Measurements from ENCODE around the gene ITIH5.

The ITIH5 gene

GRCh38 chr10:7515439-7515838 is 151.3 kb downstream of the ITIH5 start:
- TF ChIP-seq CTCF (IDR thresholded peaks at IDR 0.05; ENCODE audit: insufficient read depth, low read depth, low read length, missing control alignments), result no peak
- no peak for DNase-seq (ENCODE audit: low read depth)
- H3K4me3 ChIP-seq (ENCODE audit: low read length), result no peak overlapping the region

- no peak for DNase-seq (ENCODE audit: low read depth)
- H3K4me3 ChIP-seq (ENCODE audit: low read length), result no peak overlapping the region
- TF ChIP-seq CTCF (IDR thresholded peaks at IDR 0.05; ENCODE audit: insufficient read depth, low read depth, low read length, missing control alignments), result no peak
Observed at GRCh38 chr10:7513936-7514335, 152.8 kb downstream of the ITIH5 start.

- H3K4me3 ChIP-seq (ENCODE audit: low read length), result no peak overlapping the region
- no peak for DNase-seq (ENCODE audit: low read depth)
- no peak for TF ChIP-seq CTCF (IDR thresholded peaks at IDR 0.05; ENCODE audit: insufficient read depth, low read depth, low read length, missing control alignments)
Observed at GRCh38 chr10:7513455-7513854, 153.3 kb downstream of the ITIH5 start.

- H3K4me3 ChIP-seq (ENCODE audit: low read length), result no peak overlapping the region
- no peak for TF ChIP-seq CTCF (IDR thresholded peaks at IDR 0.05; ENCODE audit: insufficient read depth, low read depth, low read length, missing control alignments)
- no peak for DNase-seq (ENCODE audit: low read depth)
Observed at GRCh38 chr10:7512487-7512886, 154.3 kb downstream of the ITIH5 start.

GRCh38 chr10:7511612-7512011 is 155.2 kb downstream of the ITIH5 start:
- no peak for TF ChIP-seq CTCF (IDR thresholded peaks at IDR 0.05; ENCODE audit: insufficient read depth, low read depth, low read length, missing control alignments)
- H3K4me3 ChIP-seq (ENCODE audit: low read length), result no peak overlapping the region
- DNase-seq (ENCODE audit: low read depth), result no peak

Measured in epithelial cell of esophagus (primary cell).